ENCODE results near the gene FAM47A.

Gene FAM47A

GRCh38 chrX:34132028-34132427, at the start of gene FAM47A:
TSS of gene FAM47A (minus strand) at chrX:34132314. CDS start at chrX:34132278, 36 bp downstream.
- no peak for DNase-seq

- no peak for DNase-seq
Measured at GRCh38 chrX:34147345-34147744, 15.2 kb upstream of the FAM47A start.

GRCh38 chrX:34146906-34147305, 14.8 kb upstream of the FAM47A start:
- DNase-seq: no peak

DNA sequence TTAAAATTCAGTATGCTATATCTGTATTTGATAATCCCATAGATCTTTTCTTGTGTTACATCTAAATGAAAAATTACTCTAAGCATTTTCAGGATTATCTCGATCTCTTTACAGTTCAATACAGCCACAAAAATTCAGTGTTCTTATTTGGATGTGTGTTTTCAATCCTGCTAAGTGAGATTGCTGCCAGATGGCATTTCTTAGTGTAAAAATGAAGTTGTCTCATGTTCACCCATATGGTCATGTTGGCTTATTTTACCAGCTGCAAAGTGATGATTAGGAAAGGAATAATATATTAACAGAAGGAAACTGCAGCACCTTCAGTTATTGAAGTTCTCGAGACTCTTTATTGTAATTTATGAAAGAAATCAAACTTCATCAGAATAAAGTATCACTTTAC, 12.1 kb upstream of the FAM47A start:
- no peak for DNase-seq

- no peak for DNase-seq
Measured at GRCh38 chrX:34140816-34141215, 8.7 kb upstream of the FAM47A start.

- no peak for DNase-seq
Measured at GRCh38 chrX:34130980-34131744, 952 bp downstream of the FAM47A start.

DNA sequence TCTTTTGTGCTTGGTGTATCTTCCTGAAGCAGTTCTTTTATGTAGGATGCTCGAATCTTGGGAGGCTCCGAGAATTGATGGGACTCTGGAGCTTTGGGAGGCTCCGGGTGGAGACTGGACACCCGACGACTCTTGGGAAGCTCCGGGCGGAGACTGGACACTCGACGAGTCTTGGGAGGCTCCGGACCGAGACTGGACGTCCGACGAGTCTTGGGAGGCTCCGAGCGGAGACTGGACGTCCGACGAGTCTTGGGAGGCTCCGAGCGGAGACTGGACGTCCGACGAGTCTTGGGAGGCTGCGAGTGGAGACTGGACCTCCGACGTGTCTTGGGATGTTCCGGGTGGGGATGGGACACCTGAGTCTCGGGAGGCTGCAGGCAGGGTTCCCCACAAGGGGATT, 1.6 kb downstream of the FAM47A start:
- DNase-seq: no peak

DNA sequence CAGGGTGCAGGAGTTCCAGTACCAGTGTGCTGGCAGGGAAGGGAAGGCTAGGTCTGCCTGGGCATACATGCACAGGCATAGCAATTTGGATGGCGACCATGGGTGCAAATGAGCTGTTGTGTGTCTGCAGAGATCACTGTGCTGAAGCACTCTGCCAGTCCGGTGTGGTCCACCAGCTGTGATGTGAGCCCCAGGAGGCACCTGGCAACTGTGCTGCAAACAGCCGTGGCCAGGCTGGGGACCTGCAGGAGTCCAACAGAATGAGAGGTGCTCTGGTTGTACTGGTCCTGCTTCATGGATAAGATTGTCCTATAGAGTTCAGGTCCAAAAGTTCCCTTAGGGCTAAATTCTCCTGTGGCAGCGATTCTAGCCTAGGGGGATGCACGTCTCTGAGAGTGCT, 6.1 kb downstream of the FAM47A start:
- no peak for DNase-seq

- no peak for DNase-seq
Measured at GRCh38 chrX:34119122-34119521, 13.0 kb downstream of the FAM47A start.

- DNase-seq: no peak
Measured at GRCh38 chrX:34112459-34112858, 19.7 kb downstream of the FAM47A start.
